NCI-H1417 (cell line): ENCODE data around the gene LHB.

Experiments used
- DNase-seq, 3 experiments: peaks; one replicate each; lab custom pipeline; 2025; lab: John Stamatoyannopoulos, UW

LHB gene

DNA sequence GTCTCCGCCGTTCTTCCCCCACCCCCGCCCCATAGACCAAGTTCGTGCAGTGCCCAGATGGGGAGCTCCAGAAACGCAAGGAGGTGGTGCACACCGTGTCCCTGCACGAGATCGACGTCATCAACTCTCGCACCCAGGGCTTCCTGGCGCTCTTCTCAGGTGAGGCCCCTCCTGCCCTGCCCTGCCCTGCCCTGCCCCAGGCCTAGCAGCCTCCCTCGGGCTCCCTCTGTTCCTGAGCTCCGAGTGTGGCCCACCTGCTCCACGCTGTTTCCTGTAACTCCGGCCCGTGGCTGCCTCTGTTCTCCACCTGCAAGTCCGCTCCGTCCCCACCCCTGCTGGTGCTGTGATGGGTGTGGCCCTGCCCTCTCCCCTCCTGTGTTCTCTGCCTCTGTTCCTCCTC, 6.4 kb downstream of the LHB start:
- no peak for DNase-seq

DNA sequence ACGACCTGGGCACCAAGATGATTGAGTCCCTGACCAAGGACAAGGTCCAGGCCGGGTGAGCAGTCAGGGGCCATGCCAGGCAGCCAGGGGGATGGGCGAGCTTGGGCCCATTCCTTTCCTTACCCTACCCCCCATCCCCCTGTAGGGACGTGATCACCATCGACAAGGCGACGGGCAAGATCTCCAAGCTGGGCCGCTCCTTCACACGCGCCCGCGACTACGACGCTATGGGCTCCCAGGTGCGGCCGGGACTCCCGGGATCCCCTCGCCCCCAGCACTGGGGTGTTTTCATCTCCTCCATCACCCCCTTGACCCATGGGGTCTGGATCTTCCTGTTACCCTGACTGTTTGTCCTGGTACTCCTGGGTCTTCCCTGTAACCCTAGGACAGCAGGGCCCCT, 7.1 kb downstream of the LHB start:
- DNase-seq, result no peak

DNA sequence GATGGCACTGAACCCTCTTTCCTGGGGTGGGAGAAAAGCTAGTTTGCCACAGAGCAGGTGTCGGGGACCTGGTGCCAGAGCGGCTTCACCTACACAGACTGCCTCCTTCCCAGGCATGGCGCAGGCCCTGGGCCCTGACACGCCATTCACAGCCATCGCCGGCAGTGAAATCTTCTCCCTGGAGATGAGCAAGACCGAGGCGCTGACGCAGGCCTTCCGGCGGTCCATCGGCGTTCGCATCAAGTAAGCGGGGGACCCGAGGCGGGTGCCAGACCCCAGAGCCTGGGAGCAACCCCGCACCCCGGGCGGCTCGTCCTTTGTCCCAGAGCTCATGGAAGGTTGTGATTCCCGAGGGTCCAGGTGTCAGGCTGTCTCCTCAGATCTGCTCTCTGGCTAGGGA, 10.0 kb downstream of the LHB start:
- DNase-seq, result no peak

DNA sequence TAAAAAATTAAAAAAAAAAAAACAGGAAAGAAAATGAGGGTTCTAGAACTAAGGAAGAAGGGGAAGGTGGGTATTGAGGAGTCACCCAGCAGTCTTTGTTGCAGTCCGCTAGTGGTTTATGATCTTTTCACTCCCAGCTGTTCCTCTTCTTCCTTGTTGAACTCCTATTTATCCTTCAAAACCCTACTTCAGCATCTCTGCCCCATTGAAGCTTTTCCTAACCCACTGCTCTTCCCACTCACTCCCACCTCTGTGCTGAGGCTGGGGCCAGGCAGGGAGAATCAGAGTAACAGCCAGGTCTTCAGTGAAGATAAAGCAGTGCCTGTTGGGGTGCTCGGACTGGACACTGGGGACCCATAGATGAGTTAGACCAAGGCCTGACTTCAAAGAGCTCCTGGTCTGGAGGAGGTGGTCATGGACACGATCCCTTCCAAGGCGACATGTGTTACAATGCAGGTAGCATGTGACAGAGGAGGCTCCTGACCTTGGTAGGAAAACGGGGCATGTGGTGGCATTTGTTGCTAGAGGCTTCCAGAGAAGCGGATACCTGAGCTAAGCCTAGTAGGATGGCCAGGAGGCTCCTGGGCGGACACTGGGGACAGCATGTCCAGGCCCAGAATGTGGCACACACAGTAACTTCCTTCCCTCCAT, 11.8 kb downstream of the LHB start:
- DNase-seq, result no peak

DNA sequence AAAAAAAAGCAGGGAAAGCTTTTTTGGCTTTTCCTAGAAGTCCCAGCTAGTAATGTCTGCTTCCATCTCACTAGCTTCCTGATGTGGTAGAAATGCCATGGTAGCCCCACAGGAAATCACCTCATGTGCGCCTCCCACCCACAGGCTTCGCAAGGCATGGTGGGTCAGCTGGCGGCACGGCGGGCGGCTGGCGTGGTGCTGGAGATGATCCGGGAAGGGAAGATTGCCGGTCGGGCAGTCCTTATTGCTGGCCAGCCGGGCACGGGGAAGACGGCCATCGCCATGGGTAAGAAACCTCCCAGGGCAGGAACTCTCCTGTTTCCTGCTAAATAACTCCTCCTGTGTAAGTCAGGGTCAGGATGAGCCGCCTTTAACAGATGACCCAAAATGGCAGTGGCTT, 12.8 kb downstream of the LHB start:
- DNase-seq, result no peak

DNA sequence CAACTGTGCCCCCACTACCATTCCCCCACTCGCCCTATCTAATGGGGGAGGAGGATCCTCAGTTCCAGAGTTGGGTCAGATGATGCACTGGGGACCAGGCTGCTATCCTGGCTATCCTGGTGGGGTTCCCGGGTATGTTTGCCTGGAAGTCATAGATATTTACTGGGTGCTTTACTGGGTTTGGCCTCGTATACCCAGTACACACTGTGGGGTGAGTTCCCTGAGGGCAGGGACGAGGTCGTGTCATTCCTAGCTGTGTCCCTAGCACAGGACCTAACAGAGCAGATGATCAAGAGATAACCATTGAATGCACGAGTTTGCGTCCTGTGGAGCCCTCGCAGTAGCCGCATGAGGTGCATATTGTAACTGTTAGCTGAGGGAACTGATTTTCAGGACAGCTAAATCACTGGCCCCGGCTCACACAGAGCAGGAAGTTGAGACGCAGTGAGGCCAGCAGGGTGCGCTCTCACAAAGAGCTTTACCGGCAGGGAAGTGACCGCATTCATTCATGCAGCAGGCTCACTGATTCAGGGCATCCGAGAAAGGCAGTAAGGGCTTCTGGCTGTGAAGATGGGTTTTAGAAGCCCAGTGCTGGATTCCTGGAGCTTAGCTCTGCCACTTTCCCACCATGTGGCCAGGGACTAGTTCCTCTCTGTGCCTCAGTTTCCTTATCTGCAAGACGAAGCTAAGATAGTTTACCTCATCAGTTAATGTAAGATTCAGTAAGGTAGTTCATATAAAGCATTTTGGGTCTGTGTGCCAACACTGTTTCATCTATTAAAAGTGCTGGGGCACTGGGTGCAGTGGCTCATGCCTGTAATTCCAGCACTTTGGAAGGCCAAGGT, 17.2 kb downstream of the LHB start:
- DNase-seq, result no peak

DNA sequence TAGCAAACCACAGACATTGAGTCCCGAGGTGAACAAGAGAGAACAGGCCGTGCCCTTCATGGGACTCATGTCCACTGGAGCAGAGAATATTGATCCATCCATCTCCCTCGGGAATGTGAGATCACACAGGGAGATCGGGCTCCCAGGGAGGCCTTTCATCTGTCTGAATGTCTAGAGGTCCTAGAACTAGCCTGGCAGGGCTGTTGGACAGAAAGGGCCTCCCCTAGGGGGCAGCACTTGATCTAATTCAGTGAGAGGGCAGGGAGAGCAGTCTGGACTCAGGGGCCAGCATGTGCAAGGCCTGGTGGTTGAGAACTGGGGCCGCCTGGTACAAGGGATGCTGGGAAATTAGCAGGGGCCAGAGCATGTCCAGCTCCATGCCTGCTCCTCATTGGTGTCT, 18.9 kb downstream of the LHB start:
- DNase-seq, result peak in 2 of 3 experiments; percentile 27 to 62

DNA sequence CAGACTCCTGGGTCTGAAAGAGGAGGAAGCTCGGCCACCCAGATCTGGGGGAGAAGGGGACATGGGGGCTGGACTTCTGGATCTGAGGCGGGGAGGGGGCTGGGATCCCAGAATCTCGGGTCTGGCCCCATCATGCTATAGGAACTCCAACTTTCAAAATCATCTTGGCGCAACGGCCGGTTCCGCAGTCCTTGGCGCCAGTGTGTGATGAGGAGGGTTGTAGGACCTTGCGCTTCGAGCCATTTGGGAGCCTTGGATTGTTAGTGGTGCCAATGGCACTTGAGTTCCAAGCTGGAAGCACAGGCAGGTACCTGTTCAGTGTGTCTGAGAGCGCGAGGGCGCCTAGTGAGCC, 22.9 kb downstream of the LHB start:
- DNase-seq, result no peak

DNA sequence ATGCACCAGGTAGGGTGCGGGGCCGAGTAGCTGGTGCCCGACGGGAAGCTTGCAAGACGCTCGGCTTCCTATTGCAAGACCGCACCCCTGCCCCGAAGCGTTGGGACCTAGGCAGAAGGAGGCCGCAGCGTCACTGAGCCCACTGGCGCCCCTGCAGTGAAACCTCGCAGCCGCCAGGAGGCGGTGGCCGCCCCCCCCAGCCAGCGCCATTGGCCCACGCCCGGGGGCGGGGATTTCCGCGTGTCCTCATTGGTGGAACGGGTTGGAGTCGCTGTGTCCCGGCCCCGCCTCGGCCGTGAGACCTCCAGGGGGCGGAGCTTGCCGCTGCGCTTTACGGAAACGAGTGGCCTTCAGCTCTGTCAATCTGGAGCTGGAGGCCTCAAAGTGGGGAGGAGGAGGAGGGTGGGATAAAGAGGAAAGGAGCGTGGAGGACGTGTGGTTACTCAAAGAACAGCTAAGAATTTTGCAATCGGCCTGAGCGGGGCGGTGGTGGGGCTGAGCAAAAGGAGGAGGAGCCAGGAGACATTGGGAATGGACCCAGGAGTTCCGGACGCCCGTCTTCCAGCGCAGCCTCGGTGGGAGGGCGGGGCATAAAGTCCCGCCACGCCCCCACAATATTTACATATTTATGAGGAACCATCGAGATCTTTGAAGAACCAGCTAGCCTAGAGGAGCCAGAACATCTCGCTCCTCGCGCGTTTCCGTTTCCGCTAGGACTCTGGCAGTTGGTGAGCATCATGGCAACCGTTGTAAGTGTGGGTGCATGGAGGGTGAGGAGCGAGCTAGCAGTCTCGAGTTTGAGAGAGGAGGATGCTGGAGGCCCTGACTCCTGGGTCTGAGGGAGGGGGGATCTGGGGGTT, 23.5 kb downstream of the LHB start, which contains the start of the genes GYS1 and RUVBL2:
Gene GYS1, minus strand, starts transcription at position 135 of the 860 bp plus-strand sequence. CDS start 197 bp downstream, outside the sequence.
Gene RUVBL2, plus strand, starts transcription at position 713 of the 860 bp plus-strand sequence. Its CDS starts 25 bp downstream, at position 738.
- peak; percentile 98 to 100 (median 99) for DNase-seq

DNA sequence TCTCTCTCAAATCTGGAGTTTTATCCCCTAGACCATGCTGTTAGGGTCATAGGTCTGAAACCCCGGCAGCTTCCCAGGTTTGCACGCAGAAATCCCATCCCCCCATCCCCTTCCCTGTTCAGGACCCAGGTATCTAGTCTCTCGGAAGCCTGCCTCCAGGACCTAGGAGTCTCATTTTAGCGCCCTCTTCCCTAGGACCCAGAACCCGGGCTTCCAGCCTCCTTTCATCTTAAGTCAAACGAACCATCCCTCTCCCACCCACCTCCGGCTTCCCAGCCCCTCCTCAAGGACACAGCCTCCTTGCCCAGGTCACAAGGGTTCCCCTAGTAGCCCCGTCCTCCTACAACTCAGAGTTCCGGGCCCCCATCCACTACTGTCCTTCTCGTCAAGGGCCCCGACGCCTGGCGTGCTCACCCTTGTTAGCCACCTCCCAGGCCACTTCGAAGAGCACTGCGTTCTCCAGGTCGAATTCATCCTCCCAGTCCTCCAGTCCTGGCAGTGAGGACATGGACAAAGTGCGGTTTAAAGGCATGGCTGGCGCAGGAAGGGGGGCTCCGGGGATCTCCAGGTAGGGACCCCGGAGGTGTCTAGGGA, 24.2 kb downstream of the LHB start:
- DNase-seq, result peak in 1 of 3 experiments; percentile 50

DNA sequence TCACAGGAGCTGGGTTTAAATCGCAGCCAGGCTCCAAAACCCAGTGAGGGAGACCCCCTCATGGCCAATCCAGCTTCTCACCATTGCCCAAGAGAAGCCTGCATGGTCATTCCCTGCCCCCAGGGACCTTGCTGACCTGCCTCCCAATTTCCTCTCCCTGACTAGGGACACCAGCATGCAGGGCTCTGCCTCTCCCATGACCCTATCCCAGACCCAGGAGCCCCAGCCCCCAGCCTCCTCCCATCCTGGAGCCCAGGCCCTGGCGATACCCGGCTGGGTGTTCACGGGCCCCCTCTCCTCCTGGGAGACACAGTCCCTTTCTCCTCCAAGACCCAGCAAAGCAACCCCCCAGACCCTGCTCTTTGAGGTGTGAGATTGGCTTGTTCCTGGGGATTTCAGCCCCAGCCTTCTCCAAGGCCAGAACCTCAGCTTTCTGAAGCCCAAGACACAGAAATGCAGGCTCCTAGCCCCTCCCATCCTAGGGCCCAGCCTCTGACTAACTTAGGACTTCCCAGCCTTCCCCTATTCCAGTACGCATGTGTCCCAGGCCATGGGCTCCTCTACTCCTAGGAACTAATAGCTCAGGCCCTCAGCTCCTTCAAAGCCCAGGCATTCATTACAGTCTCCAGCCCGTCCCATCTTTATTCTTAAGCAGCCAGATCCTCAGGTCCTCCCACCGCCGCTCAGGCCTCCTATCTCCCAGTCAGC, 24.9 kb downstream of the LHB start:
- no peak for DNase-seq

DNA sequence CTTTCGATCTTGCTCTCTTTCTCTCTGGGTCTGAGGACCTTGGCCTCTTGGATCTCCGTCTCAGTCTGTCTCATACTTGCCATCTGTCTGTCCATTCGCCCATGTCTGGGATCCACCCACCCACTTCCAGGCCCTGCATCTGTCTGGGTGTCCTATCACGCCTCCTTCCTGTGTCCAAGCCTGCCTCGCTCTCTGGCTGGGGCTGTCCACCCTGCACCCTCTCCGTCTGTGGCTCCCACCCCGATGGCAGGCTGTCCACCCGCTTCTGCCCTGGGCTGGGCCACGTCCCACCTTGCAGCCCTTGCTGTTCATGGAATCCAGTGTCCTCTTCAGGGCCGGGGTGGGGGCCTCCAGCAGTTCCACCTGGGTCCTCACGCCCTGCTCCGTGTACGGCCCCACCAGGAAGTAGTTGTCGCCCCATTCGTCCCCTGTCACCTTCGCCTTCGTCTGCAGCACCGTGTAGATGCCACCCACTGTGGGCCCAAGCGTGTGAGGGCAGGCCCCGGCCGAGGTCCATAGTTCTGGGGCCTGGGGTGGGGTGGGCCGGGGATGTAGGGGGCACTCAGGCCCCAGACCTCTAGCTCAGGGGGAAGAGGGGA, 25.8 kb downstream of the LHB start:
- no peak for DNase-seq

DNA sequence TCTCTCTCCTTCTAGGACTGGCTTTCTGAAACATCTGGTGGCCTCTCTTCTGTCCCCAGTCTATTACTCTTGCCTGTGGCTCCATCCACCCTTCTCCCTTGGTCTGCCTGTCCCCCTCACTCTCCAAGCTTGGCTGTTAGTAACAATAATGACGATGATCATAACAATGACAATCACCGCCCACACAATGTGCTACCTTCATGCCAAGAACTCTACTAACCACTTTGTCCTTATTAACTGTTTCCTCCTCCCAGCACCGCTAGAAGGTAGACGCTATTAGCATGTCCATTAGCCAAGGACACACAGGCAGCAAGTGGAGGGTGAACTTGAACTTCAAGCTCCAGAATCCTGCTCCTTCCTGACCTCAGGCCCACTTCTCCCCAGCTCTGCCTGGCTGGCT, 26.5 kb downstream of the LHB start:
- no peak for DNase-seq

DNA sequence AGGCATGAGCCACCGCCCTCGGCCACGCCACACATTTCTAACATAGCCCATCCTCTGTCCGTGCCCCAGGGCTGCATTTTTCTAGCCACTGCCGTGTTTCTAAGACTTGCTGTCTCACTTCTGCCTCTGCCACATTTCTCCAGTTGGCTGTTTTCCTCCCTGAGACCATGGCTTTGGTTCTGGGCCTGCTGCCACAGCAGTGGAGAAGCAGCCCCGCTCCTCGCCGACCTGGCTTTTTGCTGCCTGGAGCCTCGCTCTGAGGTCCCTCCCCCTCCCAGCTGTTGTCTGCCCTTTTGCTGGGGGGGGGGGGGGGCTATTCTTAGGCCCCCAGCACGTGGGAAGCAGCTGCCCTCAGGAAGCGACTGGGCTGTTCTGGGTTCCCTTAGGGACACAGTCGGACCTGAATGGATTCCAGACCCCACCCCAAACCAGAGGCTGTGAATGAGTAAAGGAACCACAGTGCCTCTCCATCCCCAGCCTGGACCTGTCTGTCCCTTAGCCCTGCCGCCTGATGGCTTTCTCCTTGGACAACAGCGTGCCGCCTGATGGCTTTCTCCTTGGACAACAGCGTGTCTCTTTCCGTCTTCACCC, 27.1 kb downstream of the LHB start:
- no peak for DNase-seq

DNA sequence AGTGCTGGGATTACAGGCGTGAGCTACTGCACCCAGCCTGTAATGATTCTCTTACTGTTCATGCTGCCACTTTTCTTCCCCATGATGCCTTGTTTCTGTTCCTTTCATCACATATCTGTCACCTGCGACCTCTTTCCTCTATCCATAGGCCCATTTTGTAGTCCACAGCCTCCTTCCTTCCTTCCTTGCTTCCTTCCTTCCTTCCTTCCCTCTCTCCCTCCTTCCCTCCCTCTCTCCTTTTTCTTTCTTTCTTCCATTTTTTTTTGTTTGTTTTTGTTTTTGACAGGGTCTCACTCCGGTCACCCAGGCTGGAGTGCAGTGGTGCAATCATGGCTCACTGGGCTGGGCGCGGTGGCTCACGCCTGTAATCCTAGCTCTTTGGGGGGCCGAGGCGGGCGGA, 28.0 kb downstream of the LHB start:
- no peak for DNase-seq

DNA sequence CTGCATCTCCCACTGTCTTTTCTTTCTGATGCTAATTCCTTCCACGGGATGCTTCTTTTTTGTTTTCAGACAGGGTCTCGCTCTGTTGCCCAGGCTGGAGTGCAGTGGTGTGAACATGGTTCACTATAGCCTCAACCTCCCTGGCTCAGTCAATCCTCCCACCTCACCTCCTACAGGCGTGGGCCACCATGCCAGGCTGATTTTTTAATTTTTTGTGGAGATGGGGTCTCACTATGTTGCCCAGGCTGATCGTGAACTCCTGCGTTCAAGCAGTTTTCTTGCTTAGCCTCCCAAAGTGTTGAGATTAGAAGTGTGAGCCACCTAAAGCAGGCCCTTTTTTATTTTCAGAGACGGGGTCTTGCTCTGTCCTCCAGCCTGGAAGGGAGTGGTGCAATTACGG, 28.6 kb downstream of the LHB start:
- no peak for DNase-seq

DNA sequence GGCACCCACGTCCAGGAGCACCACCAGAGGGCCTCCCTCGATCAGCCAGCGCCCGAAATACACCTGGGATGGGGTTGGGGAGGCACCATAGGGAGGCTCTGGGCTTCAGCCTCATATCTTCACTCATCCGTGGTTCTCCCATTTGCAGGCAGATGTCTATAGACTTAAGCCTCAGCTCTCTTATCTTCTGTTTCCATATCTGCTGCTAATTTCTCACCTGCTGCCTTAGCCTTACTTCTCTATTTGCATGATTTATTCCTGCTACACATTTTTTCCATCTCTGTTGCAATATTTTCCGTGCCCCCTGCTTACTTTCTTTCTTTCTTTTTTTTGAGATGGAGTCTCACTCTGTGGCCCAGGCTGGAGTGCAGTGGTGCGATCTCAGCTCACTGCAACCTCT, 29.6 kb downstream of the LHB start:
- no peak for DNase-seq

DNA sequence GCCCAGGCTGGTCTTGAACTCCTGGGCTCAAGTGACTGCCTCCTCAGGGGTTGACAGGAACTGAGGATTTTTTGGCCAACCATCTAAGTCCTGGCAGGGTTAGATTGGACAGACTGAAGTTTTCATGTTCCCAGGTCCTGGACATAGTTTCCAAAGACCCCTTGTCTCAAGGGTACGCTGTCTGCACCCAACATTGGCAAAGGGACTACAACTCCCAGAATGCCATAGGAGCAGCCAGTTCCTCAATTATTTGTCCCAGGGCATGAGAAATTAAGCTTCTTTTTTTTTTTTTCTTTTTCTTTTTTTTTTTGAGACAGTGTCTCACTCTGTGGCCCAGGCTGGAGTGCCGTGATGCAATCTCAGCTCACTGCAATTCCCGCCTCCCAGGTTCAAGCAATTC, 30.7 kb downstream of the LHB start:
- DNase-seq, result no peak

DNA sequence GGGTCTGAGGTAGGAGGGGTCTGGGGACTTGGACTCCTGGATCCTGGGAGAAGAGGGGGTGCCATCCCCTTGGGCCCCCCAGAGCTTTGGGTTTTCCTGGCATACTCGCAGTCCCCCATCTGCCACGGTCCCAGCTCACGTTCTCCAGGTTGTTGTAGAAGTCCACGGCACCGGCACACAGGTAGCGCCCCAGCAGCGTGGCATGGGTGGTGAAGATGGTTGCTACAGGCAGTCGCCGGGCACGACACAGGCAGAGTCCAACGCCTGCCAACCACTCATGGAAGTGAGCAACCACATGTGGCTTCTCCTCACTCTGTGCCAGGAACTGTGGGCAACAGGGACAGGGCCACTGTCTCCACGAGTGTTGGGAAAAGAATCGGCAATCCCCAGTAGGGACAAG, 31.2 kb downstream of the LHB start:
- no peak for DNase-seq

DNA sequence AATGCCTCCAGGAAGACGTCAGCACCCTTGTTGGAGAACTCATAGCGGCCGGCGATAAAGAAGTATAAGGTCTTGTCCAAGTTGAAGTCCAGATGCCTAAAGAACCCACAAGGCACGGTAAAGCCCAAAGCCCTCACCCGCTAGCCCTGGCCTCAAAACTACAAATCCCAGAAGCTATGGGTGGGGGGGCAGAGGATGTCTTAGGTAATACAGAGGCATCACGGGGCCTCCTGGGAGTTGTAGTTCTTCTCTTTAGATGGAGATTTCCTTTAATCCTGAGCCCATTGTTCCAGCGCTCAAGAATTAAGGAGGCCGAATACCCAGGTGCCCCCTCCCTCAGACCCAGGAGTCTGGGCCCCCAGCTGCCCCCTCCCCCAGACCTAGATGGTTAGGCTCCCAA, 34.6 kb downstream of the LHB start:
- no peak for DNase-seq

DNA sequence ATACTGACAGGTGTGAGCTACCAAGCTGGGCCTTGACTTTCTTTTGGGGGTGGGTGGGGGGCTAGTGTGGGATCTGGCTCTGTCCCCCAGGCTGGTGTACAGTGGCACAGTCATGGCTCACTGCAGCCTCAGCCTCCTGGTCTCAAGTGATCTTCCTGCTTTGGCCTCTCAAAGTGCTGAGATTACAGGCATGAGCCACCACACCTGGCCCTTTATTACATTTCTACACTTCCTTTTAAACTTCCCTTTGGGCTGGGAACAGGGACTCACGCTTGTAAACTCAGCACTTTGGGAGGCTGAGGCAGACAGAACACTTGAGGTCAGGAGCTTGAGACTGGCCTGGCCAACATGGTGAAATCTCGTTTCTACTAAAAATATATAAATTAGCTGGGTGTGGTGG, 39.8 kb downstream of the LHB start:
- no peak for DNase-seq
